GM13976 (cell line): ENCODE results near the gene HPS4.

Experiments
- DNase-seq: peaks from one replicate; pipeline ENCODE4 v3.0.0; 2012; ENCODE audit warnings: low spot score
- in situ Hi-C: fragments of 300-500 bp; cut with MboI; formaldehyde crosslinking; loops from one replicate; pipeline ENCODE4 v1.12.0; 2022; ENCODE audit warnings: low sequenced_read_pairs, mixed read lengths, inconsistent platforms; ENCODE audit not compliant: unreplicated experiment
- TF ChIP-seq, protein P1 (sequence below): IDR thresholded peaks from 2 replicates; pipeline ENCODE4 v1.5.1; 2012; ENCODE audit warnings: borderline replicate concordance, mild to moderate bottlenecking; ENCODE audit not compliant: insufficient read depth; ENCODE audit errors: extremely low read depth, missing control alignments, control extremely low read depth

The HPS4 gene

DNA sequence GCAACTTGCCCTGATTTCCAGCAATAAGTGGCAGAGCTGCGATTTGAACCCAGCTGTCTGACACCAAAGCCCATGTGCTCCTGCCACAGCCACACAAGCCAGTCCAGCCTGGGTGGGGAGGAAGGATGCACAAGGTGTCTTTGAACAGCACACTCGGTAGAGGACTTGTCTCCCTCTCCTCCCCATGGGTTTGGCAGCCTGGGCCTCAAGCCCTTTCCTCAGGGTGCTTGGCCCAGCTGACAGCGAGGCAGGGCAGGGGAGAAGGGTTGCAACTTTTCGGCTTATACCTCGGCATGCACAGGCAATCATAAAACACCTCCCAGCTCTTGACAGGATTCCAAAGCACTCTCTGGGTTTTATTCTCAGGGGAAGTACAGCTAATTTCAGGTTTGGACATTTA, 35.2 kb downstream of the HPS4 start:
- TF ChIP-seq, protein P1, sequence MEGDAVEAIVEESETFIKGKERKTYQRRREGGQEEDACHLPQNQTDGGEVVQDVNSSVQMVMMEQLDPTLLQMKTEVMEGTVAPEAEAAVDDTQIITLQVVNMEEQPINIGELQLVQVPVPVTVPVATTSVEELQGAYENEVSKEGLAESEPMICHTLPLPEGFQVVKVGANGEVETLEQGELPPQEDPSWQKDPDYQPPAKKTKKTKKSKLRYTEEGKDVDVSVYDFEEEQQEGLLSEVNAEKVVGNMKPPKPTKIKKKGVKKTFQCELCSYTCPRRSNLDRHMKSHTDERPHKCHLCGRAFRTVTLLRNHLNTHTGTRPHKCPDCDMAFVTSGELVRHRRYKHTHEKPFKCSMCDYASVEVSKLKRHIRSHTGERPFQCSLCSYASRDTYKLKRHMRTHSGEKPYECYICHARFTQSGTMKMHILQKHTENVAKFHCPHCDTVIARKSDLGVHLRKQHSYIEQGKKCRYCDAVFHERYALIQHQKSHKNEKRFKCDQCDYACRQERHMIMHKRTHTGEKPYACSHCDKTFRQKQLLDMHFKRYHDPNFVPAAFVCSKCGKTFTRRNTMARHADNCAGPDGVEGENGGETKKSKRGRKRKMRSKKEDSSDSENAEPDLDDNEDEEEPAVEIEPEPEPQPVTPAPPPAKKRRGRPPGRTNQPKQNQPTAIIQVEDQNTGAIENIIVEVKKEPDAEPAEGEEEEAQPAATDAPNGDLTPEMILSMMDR = no peak
- no peak for DNase-seq
- in situ Hi-C loops = no loop called here

DNA sequence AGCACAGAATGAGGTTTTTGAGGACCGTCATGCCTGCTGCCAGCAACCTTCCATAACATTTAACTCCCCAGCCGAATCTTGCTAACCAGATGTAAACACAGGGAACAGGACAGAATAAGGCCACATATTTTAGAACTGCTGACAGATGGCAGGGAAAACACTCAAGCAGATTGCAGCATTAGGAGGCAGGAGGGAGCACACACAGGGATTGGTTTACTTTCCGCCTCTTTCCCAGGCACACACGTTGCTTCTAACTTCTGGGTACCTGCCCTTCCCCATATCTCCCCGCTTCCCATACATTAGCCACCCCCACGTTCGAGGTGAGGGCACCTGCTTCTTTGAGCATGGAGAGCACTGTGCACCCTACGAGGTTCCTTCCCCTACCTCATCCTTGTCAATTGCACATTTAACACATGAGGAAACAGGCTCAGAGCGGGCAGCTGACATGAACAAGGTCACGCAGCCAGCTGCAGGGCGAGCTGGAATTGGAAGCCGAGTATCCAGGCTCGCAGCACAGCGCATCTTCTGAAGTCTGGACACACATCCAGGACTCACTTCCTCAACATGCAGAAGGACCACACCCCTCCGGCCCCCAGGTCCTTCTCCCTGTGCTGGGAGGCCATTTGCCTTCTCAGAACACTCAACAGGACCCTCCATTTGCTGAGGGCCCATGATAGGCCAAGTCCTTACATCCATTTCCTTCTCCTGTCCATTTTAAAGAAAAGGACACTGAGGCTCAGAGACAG, 35.8 kb downstream of the HPS4 start:
- in situ Hi-C loops = no loop called here
- TF ChIP-seq, protein P1 = no peak
- no peak for DNase-seq

DNA sequence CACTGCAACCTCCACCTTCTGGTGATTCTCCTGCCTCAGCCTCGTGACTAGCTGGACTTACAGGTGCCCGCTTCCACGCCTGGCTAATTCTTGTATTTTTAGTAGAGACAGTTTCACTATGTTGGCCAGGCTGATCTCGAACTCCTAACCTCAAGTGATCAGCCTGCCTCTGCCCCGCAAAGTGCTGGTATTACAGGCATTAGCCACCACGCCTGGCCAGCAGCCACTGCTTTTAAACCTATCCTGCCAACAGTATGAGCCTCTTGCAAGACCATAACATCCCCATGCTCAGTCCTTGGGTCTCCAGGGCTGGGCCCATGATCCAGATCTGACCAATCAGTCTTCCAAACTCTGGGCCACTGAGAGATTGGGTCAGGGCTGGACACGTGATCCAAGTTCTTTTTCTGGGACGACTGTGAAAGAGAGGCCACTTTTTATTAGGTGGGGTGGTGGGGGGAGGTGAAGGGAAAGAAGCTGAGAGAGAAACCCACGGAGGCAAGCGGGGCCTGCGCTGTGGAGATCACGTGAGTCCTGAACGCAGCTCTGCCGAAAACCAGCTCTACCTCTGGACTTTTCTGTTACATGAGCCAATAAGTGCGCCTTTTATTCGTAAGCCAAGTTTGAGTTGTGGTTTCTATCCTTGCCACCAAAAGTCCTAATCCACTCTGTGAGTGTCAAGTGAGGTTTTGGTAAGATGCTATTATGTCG, 36.6 kb downstream of the HPS4 start:
- TF ChIP-seq, protein P1 = no peak
- in situ Hi-C loops = no loop called here
- no peak for DNase-seq

DNA sequence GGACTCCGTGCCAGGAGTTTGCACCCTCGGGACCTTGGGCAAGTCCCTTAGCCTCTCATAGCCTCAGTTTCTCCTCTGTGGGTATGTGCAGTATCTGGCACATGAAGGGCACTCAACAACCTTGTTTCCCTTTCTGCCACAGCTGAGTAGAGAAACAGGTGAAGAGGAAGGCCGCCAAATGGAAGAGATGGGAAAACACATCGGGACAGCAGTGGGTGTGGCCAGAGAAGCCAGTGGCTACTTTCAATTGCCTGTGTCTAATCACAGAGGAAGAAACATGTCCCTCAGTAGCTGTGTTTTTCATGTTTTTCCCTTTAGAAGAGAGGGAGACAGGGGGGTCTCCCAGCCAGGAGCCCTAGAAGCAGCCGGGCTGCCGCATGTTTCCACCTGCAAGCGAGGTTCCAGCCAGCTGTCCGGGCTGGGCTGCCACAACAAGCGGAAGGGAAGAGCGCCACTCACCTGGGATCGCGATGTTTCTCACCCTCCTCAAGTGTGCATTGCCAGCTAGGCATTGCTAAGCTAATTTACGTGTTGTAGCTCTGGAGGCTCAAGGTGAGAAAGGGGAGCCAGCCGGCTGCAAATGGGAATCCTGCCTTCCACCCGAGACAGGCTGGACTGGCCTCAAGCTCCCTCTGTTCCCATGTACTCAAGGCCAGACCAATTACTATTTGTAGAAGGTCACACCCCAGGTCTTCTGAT, 37.9 kb downstream of the HPS4 start:
- DNase-seq = no peak
- TF ChIP-seq, protein P1 = no peak
- in situ Hi-C loops = no loop called here

DNA sequence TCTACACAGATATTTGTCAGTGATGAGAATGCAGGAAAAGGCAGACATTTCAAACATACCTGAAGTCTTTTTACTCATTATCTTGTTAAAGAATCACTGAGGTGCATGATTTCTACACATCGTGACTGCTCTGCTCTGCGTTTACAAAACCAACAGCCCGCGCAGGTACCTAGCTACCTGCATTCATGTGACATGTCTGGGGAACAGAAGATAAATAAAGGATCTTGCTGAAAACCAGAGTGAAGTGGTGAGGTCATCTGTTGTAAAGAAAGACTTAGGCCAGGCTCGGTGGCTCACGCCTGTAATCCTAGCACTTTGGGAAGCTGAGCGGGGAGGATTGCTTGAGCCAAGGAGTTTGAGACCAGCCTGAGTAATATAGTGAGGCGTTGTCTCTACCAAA, 38.8 kb downstream of the HPS4 start:
- TF ChIP-seq, protein P1 = no peak
- no peak for DNase-seq
- in situ Hi-C loops = no loop called here

DNA sequence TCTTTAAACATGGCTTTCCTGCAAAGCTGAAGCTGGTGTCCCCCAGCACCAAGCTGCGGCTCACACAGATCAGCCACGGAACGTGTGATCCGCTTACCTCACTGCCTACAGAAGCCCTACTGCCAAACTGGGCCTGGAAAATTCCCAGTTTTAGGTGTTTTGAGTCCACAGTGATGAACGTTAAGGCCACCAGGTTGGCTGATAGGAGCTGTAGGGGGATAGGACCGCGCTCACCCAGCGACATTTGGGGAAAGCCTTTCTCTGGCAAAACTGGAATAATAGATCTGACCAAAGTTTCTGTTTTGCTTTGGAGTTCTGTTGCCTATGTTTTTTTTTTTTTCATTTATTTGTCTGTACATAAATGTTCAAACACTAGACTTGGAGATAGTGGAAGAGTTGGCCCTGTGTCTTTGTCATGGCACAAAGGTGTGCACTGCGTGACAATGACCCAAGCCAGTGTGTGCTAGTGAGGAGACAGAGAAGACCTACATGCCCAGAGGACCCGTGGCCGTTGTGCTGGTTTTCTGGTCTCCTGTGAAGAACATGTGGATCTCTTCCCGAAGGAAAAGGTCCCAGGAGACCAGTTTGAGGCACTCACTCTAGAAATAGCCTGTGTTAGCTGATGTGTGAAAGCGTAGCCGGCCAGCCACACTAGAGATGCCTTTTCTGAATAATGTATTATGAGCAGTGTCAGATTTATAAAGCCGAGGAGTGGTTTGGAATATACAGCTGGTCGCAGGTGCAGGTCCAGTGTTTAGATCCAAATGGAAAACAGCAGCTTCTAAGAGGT, 39.5 kb downstream of the HPS4 start:
- DNase-seq = no peak
- TF ChIP-seq, protein P1 = no peak
- in situ Hi-C loops = no loop called here
